GM12874 (cell line): ENCODE data around the gene MS4A12.

Experiments
- TF ChIP-seq, protein P1 (sequence below): IDR thresholded peaks from 2 replicates; pipeline ENCODE4 v1.5.1; 2011; ENCODE audit warnings: low read depth, mild to moderate bottlenecking, control low read depth, low read length, moderate library complexity; ENCODE audit not compliant: insufficient read depth

The MS4A12 gene

DNA sequence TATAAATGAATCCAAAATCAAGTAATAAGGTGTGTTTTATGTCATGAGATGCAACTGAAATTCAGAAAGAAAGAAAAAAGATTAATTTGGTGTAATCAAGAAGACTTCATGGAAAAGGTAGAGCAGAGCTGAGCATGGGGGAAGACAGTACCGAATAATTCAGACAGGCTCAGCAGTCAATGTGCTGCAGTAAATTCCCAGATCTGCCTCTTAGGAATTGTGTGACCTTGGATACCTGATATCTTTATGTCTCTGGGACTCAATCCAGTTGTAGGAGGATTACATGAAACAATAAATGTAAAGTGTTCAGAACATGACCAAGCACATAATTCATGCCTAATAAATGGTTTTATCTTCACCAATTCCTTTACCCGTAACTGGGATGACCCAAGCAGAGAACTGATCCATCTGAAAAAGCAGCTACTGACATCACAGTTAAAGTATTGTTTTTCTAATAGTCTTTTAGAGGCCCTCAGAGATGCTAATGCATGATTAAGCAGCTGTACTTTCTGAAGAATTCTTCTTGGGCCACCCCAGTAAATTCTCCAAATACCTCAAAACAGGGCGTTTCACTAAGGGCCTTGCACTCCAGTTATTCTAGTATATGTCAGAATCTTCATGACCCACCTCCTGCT, 7.8 kb downstream of the MS4A12 start:
- TF ChIP-seq, protein P1, sequence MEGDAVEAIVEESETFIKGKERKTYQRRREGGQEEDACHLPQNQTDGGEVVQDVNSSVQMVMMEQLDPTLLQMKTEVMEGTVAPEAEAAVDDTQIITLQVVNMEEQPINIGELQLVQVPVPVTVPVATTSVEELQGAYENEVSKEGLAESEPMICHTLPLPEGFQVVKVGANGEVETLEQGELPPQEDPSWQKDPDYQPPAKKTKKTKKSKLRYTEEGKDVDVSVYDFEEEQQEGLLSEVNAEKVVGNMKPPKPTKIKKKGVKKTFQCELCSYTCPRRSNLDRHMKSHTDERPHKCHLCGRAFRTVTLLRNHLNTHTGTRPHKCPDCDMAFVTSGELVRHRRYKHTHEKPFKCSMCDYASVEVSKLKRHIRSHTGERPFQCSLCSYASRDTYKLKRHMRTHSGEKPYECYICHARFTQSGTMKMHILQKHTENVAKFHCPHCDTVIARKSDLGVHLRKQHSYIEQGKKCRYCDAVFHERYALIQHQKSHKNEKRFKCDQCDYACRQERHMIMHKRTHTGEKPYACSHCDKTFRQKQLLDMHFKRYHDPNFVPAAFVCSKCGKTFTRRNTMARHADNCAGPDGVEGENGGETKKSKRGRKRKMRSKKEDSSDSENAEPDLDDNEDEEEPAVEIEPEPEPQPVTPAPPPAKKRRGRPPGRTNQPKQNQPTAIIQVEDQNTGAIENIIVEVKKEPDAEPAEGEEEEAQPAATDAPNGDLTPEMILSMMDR, result no peak

DNA sequence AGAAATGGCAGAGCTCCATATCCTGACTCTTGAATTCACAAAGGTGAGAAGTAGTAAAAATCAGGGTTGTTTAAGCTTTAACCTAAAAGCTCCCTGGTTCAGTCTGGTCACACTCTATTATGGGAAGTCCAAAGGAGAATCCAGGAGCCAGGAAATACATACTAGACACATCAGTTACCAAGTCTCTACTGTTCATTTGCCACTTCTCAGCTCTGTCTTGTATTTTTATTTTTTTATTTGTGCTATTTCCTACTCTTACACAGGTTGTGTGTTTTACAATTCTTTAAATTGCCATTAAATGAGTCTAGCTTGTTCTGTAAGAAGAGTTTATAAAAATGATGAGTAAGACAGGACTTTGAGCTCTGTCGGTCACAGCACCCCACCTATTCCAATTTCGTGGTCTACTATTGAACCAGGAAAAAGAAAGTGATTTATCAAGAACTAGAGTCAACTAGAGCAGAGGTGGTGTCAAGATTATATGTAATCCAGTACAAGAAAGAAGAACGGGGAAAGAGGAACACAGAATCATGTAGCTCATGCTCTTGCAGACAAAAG, 9.7 kb downstream of the MS4A12 start:
- TF ChIP-seq, protein P1, result no peak

DNA sequence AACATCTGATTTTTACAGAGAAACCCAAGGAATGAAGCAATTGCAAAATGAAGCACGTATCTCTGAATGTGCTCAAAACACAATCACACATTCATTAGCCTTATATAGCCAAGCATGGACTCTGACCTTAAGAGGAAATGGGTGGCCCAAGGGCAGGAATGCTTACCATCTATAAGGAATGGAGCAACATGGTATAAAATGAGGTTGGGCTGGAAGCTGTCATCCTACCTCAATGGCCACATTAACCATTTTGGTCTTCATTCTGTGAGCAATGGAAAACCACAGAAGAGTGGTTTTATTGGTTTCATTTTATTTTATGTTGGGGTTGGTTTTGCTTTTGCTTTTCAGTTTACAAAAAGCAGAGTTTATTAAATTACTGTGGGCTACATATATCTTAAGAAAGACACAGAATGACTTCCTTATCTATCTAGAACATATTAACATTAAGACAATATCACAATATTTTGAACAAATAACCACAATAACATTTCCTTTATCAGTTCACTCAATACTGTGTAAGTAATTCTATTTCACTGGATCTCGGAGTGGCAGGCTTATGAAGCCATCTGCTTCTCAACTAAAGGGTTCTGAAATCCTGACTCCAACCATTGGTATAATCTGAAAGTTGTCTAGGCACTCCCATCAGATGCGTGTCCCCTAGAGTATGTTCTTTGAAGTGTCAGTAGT, 11.8 kb downstream of the MS4A12 start:
- TF ChIP-seq, protein P1, result no peak

DNA sequence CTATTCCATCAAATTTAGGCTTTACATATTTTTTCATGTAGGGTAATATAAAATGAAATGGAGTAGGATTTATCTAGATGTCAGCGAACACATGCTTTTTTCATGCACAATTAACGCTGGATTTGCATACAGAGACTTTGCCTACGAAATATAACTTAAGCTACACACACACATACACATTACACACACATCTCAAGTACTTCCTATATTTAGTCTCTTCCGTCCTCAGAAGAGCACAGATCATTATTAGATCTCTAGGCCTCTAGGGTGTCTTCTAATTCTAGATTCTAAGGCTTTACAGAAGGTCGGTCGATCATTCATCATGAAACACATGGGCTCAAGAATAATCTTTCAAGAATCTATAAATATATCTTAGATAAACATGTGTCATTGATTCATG, 18.8 kb downstream of the MS4A12 start:
- TF ChIP-seq, protein P1, result no peak

DNA sequence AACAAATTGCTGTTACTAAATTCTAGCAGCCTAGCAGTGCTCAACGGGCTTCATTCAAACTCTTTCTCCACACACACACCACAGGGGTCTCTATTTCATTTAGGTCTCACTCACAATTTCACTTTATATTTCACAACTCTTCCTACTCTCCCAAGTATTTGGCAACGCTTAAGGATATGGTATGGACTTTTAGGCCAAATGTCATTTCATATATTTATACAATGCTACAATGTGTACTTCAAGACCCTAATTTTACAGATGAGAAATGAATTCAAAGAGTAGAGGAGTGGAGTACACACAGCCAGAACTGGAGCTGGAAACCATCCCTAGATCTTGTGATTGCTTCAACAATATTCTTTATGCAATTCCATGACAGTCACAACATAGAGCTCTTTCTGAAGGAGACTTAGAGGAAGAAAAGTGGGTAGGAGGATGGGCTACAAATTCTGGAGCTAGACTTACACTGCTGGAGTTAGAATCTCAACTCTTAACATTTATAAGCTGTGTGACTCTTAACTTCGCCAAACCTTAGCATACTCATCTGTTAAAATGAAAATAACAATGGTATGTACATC, 20.2 kb downstream of the MS4A12 start:
- TF ChIP-seq, protein P1, result no peak

DNA sequence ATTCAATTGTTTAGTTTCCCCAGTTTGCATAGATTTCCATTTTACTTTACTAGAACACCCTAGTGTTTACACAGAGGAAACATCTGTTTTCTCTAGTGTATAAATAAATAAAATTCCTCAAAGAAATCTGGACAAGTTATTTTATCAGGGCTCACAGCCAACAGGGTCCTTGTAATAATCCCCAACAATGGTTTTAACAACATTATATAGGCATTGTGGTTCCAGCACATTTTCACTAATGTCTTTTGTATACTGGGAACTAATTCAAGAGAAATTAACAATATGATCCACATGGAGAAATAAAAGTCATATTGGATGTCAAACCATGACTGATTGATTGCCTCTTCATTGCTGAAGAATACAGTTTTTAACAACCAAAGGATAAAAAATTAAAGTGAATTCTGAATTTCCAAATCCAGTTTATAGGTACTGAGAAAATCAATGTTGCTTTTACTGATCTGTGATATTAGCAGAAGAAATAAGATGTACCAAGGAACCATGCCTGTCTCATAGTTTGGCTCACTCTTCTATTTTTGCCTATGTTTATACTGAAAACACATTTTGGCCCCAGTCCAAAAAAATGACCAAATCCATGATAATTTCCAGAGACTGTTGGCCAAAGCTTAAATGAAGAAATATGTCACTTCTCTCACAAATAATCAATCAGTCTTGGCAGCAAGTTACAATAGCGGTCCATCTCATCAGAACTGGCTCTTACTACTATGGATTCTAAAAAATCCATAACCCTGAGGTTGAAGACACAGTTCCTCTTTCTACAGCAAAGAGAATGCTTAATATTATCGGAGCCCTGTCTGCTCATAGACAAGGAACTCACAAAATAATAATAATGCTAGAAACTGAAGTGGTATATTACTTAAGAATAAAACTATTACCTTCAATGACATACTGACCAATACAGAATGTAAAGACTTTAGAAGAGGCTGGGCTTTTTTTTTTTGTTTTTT, 21.2 kb downstream of the MS4A12 start:
- TF ChIP-seq, protein P1, result no peak
